Activated B cell treated with CpG ODN at 0.5 μM for 24 hours (primary cell): Measurements from ENCODE around the gene GOLGA3. TPM values are rescaled to one million over a fixed set of nuclear protein-coding genes. Genes with fewer than 3 reads are reported as not detected.
"Not testable (repeated sequence)": the region's sequence is repeated elsewhere in the genome, so short reads cannot be mapped to it uniquely, and the experiment has no call there.

Experiments
- ATAC-seq: fragments of 200-7000 bp; cut with Tn5 transposase; one replicate; pipeline ENCODE4 v1.10.0; 2021; ENCODE audit warnings: low read depth, mild to moderate bottlenecking, moderate library complexity
- CTCF ChIA-PET: fragments of 350-600 bp; sonication (Branson Sonifier 250); formaldehyde crosslinking; loops from one replicate; lab custom pipeline; 2021; ENCODE audit warnings: antibody characterized with exemption; lab: Charles Lee
- POLR2A ChIA-PET: fragments of 350-600 bp; sonication (Branson Sonifier 250); formaldehyde crosslinking; loops from one replicate; lab custom pipeline; 2021; ENCODE audit warnings: antibody characterized with exemption; lab: Charles Lee
- DNase-seq: peaks from one replicate; pipeline ENCODE4 v3.0.0; 2022
- H3K27ac Mint-ChIP-seq: one replicate; pipeline ENCODE4 v1.8.0; 2020; ENCODE audit warnings: mixed read lengths
- H3K27me3 Mint-ChIP-seq: one replicate; pipeline ENCODE4 v1.8.0; 2021; ENCODE audit warnings: mixed read lengths
- H3K36me3 Mint-ChIP-seq: one replicate; pipeline ENCODE4 v1.8.0; 2021; ENCODE audit warnings: low read depth, mixed read lengths
- H3K4me1 Mint-ChIP-seq: one replicate; pipeline ENCODE4 v1.8.0; 2021; ENCODE audit warnings: mixed read lengths
- H3K4me3 Mint-ChIP-seq: one replicate; pipeline ENCODE4 v1.8.0; 2020; ENCODE audit warnings: mild to moderate bottlenecking, mixed read lengths
- H3K9me3 Mint-ChIP-seq: one replicate; pipeline ENCODE4 v1.8.0; 2020; ENCODE audit warnings: mixed read lengths
- CTCF ChIP-seq: fragments of 200-600 bp; IDR thresholded peaks from one replicate; pipeline ENCODE4 v1.8.0; 2022; ENCODE audit warnings: antibody characterized with exemption, mild to moderate bottlenecking
- intact Hi-C: fragments of 100-400 bp; cut with micrococcal nuclease; formaldehyde crosslinking; loops from one replicate; pipeline ENCODE4 v1.15.1; 2024
- total RNA-seq: library from RNA; stranded (reverse); gene quantifications from 2 replicates; pipeline ENCODE4 v1.2.3, GENCODE V29; 2022

Gene GOLGA3
- total RNA-seq, 1 donor from 2014 or later: 52.4 TPM

GRCh38 chr12:132801741-132802140, 26.9 kb downstream of the GOLGA3 start:
- H3K4me1 Mint-ChIP-seq: no peaks in the 10 kb centered on the region
- DNase-seq: no peak
- TF ChIP-seq CTCF: no peak
- H3K4me3 Mint-ChIP-seq: no peak overlapping the region
- no peaks in the 10 kb centered on the region for H3K27me3 Mint-ChIP-seq
- H3K9me3 Mint-ChIP-seq: no peaks in the 10 kb centered on the region
- CTCF ChIA-PET: no interaction called here
- intact Hi-C loops: no loop called here
- H3K27ac Mint-ChIP-seq: no peak overlapping the region
- no peak for ATAC-seq
- POLR2A ChIA-PET: no interaction called here
- peaks cover 84% of the 10 kb centered on the region for H3K36me3 Mint-ChIP-seq

GRCh38 chr12:132798836-132799235, 29.8 kb downstream of the GOLGA3 start:
- intact Hi-C loops: no loop called here
- Mint-ChIP-seq H3K27me3 (no peaks in the 10 kb centered on the region), H3K9me3 (no peaks in the 10 kb centered on the region), H3K27ac (no peak overlapping the region), H3K4me1 (no peaks in the 10 kb centered on the region), H3K4me3 (no peak overlapping the region), H3K36me3 (peaks cover 88% of the 10 kb centered on the region)
- ChIA-PET CTCF (no interaction called here), POLR2A (no interaction called here)
- DNase-seq (no peak), ATAC-seq (no peak)
- TF ChIP-seq CTCF: no peak

GRCh38 chr12:132797820-132798570, 30.7 kb downstream of the GOLGA3 start:
- Mint-ChIP-seq H3K27ac (no peak overlapping the region), H3K4me1 (no peaks in the 10 kb centered on the region), H3K27me3 (no peaks in the 10 kb centered on the region), H3K9me3 (no peaks in the 10 kb centered on the region), H3K36me3 (peaks cover 82% of the 10 kb centered on the region), H3K4me3 (no peak overlapping the region)
- intact Hi-C loops: no loop called here
- no peak for DNase-seq
- ChIA-PET CTCF (no interaction called here), POLR2A (interaction anchor here (0.5 kb wide), 1 partner anchor 16 kb away, joined by 3 read pairs; no protein-coding TSS in a partner anchor)
- ATAC-seq: no peak
- TF ChIP-seq CTCF: no peak

- POLR2A ChIA-PET: interaction anchor here (0.8 kb wide), 1 partner anchor 23 kb away, joined by 3 read pairs; no protein-coding TSS in a partner anchor
- H3K36me3 Mint-ChIP-seq: peaks cover 79% of the 10 kb centered on the region
Observed at GRCh38 chr12:132795847-132796246, 32.8 kb downstream of the GOLGA3 start.

GRCh38 chr12:132791940-132792339, 36.7 kb downstream of the GOLGA3 start:
- POLR2A ChIA-PET, intact Hi-C loops, H3K4me1 Mint-ChIP-seq, CTCF ChIA-PET, H3K27me3 Mint-ChIP-seq, H3K9me3 Mint-ChIP-seq, ATAC-seq, H3K4me3 Mint-ChIP-seq, DNase-seq, H3K27ac Mint-ChIP-seq: not testable (repeated sequence)
- peaks cover 75% of the 10 kb centered on the region for H3K36me3 Mint-ChIP-seq

More at GRCh38 chr12:132795847-132796246, 32.8 kb downstream of the GOLGA3 start:
- Mint-ChIP-seq H3K4me3 (no peak overlapping the region), H3K9me3 (no peaks in the 10 kb centered on the region), H3K27me3 (no peaks in the 10 kb centered on the region), H3K27ac (no peak overlapping the region), H3K4me1 (no peaks in the 10 kb centered on the region)
- TF ChIP-seq CTCF: no peak
- DNase-seq (no peak), ATAC-seq (no peak)
- CTCF ChIA-PET: no interaction called here
- intact Hi-C loops: no loop called here
